ENCODE measurements around the gene SFXN4.

- no peak for TF ChIP-seq CTCF (IDR thresholded peaks at IDR 0.05)
- no peak for TF ChIP-seq EZH2phosphoT487 (IDR thresholded peaks at IDR 0.05)
These were observed 51.5 kb downstream of the SFXN4 start for GRCh38 chr10:119113751-119114732.
